BLaER1 (cell line): ENCODE measurements around the gene PRRG2.
A peak's percentile ranks its signal among the peaks of the same experiment; 100 is the strongest.

Source experiments
- H3K27ac ChIP-seq: shearing (Covaris generic); formaldehyde crosslinking; 2 replicates; pipeline ENCODE4 v1.8.1; 2022
- H3K27me3 ChIP-seq: shearing (Covaris generic); formaldehyde crosslinking; 2 replicates; pipeline ENCODE4 v1.8.1; 2022
- H3K36me3 ChIP-seq: shearing (Covaris generic); formaldehyde crosslinking; 2 replicates; pipeline ENCODE4 v1.8.1; 2022
- H3K4me1 ChIP-seq: shearing (Covaris generic); formaldehyde crosslinking; 2 replicates; pipeline ENCODE4 v1.8.1; 2022
- H3K4me2 ChIP-seq: shearing (Covaris generic); formaldehyde crosslinking; 2 replicates; pipeline ENCODE4 v1.8.1; 2022
- H3K4me3 ChIP-seq: shearing (Covaris generic); formaldehyde crosslinking; 2 replicates; pipeline ENCODE4 v1.8.1; 2022
- H3K9ac ChIP-seq: shearing (Covaris generic); formaldehyde crosslinking; 2 replicates; pipeline ENCODE4 v1.8.1; 2022
- H3K9me3 ChIP-seq: shearing (Covaris generic); formaldehyde crosslinking; 2 replicates; pipeline ENCODE4 v1.8.1; 2022
- H4K20me1 ChIP-seq: shearing (Covaris generic); formaldehyde crosslinking; 2 replicates; pipeline ENCODE4 v1.8.1; 2022
- Cebpa-rat ChIP-seq: shearing (Covaris generic); IDR thresholded peaks from 2 replicates; pipeline ENCODE4 v1.8.1; 2022

The PRRG2 gene

DNA sequence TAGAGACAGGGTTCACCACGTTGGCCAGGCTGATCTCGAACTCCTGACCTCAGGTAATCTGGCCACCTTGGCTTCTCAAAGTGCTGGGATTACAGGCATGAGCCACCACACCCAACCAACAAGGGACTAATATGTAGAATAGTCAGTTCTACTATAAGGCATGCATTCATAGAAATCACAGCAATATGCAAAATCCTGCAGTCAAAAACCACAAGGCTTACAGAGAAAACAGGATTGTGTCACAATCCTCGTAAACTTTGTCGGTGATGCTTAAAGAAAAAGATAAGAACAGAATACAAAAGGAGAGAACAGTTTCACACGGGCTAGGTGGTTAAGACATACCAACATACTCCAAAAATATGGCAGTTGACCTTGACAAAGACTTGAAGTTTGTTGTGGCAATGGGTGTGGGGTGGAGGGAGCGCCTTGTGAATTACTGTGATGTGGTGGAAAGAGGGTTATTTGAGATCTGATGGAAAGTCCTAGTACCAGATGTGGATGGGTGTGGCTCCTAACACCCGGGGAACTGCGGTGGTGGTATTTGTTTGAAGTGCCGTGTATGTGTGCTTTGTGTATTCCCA is 13.2 kb upstream of the PRRG2 start:
- Histone ChIP-seq H3K4me2 (peak overlapping the region; percentile 53), H4K20me1 (peaks cover 92% of the 10 kb centered on the region), H3K4me1 (peaks cover 70% of the 10 kb centered on the region), H3K36me3 (peaks cover 40% of the 10 kb centered on the region), H3K4me3 (no peak overlapping the region), H3K27me3 (no peaks in the 10 kb centered on the region), H3K27ac (peak overlapping the region; percentile 5; the same call in 1 of the 2 replicates), H3K9ac (peak overlapping the region; percentile 32; the same call in 1 of the 2 replicates), H3K9me3 (no peaks in the 10 kb centered on the region)
- TF ChIP-seq Cebpa-rat, result peak; percentile 35; the same call in 1 of the 2 replicates

DNA sequence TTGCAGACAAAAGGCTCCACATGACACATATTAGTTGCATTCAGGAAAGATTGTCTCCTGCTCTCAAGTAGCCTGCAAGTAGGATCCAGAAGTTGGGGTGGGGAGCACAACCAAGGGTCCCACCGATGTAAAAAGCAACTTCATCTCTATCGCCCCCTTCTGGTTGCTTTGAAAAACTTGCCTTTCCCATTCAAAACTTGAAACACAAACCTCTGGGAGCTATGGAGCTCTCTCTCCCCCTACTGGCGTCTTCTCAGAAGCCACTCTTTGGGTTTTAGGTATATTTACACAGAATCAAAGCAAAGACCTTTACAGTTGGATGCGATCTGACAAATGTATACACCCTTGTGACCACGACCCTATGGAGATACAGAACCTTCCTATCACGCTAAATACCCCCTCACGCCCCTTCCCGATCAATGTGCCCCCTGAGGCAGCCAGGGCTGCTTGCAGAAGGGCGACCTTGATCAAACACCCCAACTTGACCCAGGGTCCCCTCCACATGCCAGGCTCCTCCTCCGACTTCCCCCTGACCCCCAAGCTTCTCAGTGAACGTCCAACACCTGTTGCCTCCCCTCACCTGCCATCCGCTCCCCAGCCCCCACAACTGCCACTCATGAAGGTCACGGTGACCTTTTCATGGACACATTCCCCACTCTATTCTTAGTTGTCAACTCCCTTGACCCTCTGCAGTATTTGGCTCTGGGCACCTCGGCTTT is 10.8 kb upstream of the PRRG2 start:
- Histone ChIP-seq H3K9ac (no peak overlapping the region), H3K4me2 (peak overlapping the region; percentile 56), H3K27me3 (no peaks in the 10 kb centered on the region), H3K9me3 (no peaks in the 10 kb centered on the region), H3K4me3 (no peak overlapping the region), H3K36me3 (peaks cover 39% of the 10 kb centered on the region), H3K4me1 (peaks cover 53% of the 10 kb centered on the region), H4K20me1 (peaks cover 84% of the 10 kb centered on the region), H3K27ac (no peak overlapping the region)
- no peak for TF ChIP-seq Cebpa-rat

DNA sequence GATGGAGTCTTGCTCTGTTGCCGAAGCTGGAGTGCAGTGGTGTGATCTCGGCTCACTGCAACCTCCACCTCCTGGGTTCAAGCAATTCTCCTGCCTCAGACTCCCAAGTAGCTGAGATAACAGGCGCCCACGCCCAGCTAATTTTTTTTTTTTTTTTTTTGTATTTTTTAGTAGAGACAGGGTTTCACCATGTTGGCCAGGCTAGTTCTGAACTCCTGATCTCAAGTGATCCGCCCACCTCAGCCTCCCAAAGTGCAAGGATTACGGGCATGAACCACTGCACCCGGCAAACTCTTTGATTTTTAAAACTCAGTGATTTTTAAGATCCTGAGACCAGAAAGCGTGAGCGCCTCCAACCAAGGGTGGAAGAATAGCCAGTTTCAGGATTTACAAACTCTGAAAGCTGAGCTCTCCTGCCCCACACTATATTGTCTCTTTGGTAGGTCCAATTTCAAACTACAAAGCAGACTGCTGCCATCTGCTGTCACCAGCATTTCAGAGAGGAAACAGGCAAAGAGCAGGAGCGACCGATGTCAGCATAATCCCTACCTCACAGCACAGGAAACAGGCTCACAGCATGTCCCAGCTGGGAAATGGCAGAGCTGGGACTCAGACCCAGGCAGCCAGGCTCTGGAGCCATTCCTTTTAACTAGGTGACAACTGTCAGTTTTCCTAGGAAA is 10.0 kb upstream of the PRRG2 start:
- Histone ChIP-seq H3K36me3 (peaks cover 40% of the 10 kb centered on the region), H3K9ac (peak overlapping the region; percentile 63), H3K27me3 (no peaks in the 10 kb centered on the region), H3K4me2 (peak overlapping the region; percentile 56), H4K20me1 (peaks cover 76% of the 10 kb centered on the region), H3K4me1 (peaks cover 54% of the 10 kb centered on the region), H3K27ac (0 out of 2 replicates have a peak overlapping the region, but pooled peaks have one; percentile 44), H3K9me3 (no peaks in the 10 kb centered on the region), H3K4me3 (no peak overlapping the region)
- no peak for TF ChIP-seq Cebpa-rat

DNA sequence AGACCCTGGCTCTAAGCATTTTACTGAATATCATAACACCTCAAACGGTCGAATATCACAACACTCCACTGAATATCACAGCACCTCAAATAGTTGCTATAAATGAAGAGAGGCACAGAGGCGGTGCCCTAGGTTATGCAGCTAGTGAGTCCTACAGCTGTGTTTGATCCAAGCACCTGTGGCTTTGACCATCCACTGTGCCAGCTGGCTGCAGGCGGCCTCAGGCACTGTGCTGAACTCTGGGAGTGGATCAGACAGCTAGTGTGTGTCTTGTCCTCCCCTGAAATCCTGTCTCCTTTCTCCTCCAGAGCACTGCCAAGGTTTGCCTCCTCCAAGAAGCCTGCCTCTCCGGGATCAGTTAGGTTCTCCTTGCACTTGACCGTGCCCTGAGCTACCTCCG is 8.1 kb upstream of the PRRG2 start:
- peaks cover 73% of the 10 kb centered on the region for H4K20me1 ChIP-seq
- no peak overlapping the region for H3K9ac ChIP-seq
- H3K9me3 ChIP-seq, result no peaks in the 10 kb centered on the region
- H3K36me3 ChIP-seq, result peaks cover 43% of the 10 kb centered on the region
- H3K27ac ChIP-seq, result no peak overlapping the region
- H3K4me2 ChIP-seq, result no peak overlapping the region
- no peak for TF ChIP-seq Cebpa-rat
- peaks cover 61% of the 10 kb centered on the region for H3K4me1 ChIP-seq
- H3K4me3 ChIP-seq, result no peak overlapping the region
- no peaks in the 10 kb centered on the region for H3K27me3 ChIP-seq

DNA sequence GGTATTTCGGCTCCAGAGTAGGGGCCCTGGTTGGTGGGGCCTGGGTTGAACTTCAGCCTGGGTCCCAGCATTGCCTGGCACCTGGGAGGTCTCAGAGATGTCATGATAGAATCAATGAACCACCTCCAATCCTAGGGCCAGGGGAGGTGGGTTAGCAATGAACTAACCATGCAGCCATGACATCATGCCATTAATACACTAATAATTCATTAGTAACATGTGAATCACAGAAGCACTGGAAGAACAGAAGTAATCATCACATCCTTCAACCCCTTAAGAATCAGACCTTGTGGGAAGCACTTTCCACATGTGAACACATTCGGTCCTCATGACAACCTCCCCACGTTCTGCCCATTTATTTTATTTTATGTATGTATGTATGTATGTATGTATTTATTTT is 7.7 kb upstream of the PRRG2 start:
- no peak overlapping the region for H3K4me2 ChIP-seq
- peaks cover 71% of the 10 kb centered on the region for H4K20me1 ChIP-seq
- H3K4me3 ChIP-seq, result no peak overlapping the region
- H3K4me1 ChIP-seq, result peaks cover 61% of the 10 kb centered on the region
- no peaks in the 10 kb centered on the region for H3K9me3 ChIP-seq
- H3K27me3 ChIP-seq, result no peaks in the 10 kb centered on the region
- no peak overlapping the region for H3K9ac ChIP-seq
- TF ChIP-seq Cebpa-rat, result no peak
- no peak overlapping the region for H3K27ac ChIP-seq
- peaks cover 43% of the 10 kb centered on the region for H3K36me3 ChIP-seq

DNA sequence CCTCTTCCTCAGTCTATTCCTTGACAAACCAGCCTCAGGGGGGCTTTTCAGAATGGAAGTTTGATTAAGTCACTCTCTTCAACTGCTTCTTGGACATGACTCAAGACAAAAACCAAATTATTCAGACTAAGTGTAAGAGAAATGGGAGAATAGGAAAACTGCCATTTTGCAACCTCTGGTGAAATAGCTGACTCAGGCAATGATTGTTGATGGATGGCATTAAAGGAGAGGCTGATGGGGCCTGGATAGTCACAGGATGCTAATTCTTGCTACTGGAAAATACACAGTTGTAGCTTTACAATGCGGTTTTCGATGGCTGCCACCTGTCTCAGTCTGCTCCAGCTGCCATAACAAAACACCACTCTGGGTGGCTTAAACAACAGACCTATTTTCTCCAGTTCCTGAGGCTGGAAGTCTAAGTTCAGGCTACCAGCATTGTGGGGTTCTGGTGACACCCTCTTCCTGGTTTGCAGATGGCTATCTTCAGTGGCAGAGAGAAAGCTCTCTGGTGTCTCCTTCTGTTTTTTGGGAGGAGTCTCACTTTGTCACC is 6.8 kb upstream of the PRRG2 start:
- no peak for TF ChIP-seq Cebpa-rat
- no peak overlapping the region for H3K4me2 ChIP-seq
- H3K27me3 ChIP-seq, result no peaks in the 10 kb centered on the region
- H3K9ac ChIP-seq, result no peak overlapping the region; the same call in 1 of the 2 replicates
- peaks cover 43% of the 10 kb centered on the region for H3K36me3 ChIP-seq
- no peak overlapping the region for H3K4me3 ChIP-seq
- H3K9me3 ChIP-seq, result no peaks in the 10 kb centered on the region
- H4K20me1 ChIP-seq, result peaks cover 68% of the 10 kb centered on the region
- H3K4me1 ChIP-seq, result peaks cover 62% of the 10 kb centered on the region
- no peak overlapping the region for H3K27ac ChIP-seq

DNA sequence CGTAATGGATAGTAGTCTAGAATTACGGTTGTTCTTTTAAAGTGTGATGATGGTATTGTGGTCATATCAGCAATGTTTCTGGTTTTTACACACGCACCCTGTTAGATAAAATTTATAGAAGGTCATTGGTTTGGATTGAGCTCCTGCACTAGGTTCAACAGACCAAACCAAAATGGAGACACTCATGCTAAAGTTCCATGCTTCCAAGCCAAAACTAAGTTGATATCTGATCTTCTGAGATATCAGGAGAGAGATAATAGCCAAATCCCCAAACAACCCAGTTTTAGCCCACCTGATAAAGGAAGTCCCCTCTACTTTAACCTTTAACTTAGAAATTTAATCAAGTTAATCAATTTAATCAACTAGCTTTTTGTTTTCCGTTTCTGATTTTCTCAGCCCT is 1.9 kb upstream of the PRRG2 start:
- Histone ChIP-seq H3K36me3 (peaks cover 27% of the 10 kb centered on the region), H3K4me1 (peaks cover 55% of the 10 kb centered on the region), H3K9ac (peak overlapping the region; percentile 88), H3K27ac (no peak overlapping the region), H3K9me3 (no peaks in the 10 kb centered on the region), H3K4me3 (peak overlapping the region; percentile 75), H3K4me2 (peak overlapping the region; percentile 92), H3K27me3 (no peaks in the 10 kb centered on the region), H4K20me1 (peaks cover 28% of the 10 kb centered on the region; the same call in 1 of the 2 replicates)
- TF ChIP-seq Cebpa-rat, result no peak

DNA sequence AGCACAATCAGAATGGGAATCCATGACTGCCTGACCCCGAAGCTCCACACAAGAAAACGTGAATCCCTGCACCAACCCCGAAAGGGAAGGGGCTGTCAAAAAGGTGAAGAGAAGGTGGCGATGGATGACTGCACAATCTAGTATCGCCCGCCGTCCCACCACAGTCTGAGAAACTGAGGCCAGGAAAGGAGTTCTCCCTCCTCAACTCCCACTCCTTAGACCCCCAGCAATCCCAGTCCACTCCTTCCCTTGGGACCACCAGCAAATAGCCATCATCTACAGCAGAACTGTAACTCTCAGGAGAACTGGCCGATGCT is 1.2 kb upstream of the PRRG2 start:
- Histone ChIP-seq H3K27me3 (no peaks in the 10 kb centered on the region), H3K4me2 (peak overlapping the region; percentile 92), H3K9me3 (no peaks in the 10 kb centered on the region), H3K27ac (peak overlapping the region; percentile 84), H3K4me1 (peaks cover 55% of the 10 kb centered on the region), H3K9ac (peak overlapping the region; percentile 88), H4K20me1 (peaks cover 24% of the 10 kb centered on the region; the same call in 1 of the 2 replicates), H3K36me3 (peaks cover 22% of the 10 kb centered on the region), H3K4me3 (peak overlapping the region; percentile 75)
- no peak for TF ChIP-seq Cebpa-rat

DNA sequence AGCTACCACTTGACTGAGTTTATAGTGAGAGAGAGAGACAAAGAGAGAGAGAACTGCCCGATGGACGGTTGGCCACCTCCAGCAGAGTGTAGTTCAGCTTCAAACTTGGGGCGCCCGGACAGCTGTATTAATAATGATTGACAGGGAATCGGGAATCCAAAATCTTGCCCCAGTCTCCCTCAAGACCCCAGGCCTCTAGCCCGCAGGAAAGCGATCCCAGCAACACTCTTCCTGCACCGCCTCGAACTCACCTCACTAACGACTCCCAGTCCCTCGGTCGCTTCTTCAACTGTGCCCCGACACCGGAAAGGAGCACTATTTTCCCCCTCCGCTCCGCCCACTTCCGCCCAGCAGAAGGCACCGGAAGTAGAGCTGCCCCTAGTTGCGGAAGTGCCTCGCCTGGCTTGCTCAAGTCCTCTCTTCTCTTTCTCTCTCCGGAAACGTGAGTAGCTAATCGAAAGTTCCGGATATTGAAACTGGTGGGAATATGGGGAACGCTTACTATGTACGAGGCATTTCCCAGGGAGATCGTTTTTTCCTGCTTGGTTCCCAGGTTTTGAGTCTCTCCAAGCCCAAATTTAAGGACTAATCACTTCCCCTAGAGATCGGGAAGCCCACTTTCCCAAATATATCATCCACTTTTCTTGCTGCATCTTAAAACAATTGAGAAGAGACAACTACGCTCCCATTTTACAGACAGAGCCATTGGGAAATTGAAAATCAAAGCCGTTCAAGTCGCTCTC is 681 bp upstream of the PRRG2 start, which contains the start of gene NOSIP:
TSS of gene NOSIP (minus strand) at position 293 of the 743 bp plus-strand sequence. CDS start 19,865 bp downstream, outside the sequence.
- H3K4me1 ChIP-seq, result peaks cover 50% of the 10 kb centered on the region
- H3K4me2 ChIP-seq, result peak within 1 kb of the TSS; percentile 92
- H3K9me3 ChIP-seq, result no peaks in the 10 kb centered on the region
- peaks cover 24% of the 10 kb centered on the region; the same call in 1 of the 2 replicates for H4K20me1 ChIP-seq
- no peaks in the 10 kb centered on the region for H3K27me3 ChIP-seq
- H3K27ac ChIP-seq, result peak within 1 kb of the TSS; percentile 84
- H3K36me3 ChIP-seq, result peaks cover 17% of the 10 kb centered on the region
- TF ChIP-seq Cebpa-rat, result no peak
- H3K4me3 ChIP-seq, result peak within 1 kb of the TSS; percentile 75
- H3K9ac ChIP-seq, result peak within 1 kb of the TSS; percentile 88
